ENCODE data around the gene HOXB5.

The HOXB5 gene

GRCh38 chr17:48596000-48596734, 2.6 kb upstream of the HOXB5 start:
- no peaks in the 10 kb centered on the region for H3K9me3 ChIP-seq (ENCODE audit: low read length)

GRCh38 chr17:48595278-48595999, 1.9 kb upstream of the HOXB5 start:
- Histone ChIP-seq H3K9me3 (ENCODE audit: low read length) (no peaks in the 10 kb centered on the region), H3K9ac (ENCODE audit: low read length) (peak overlapping the region; percentile 4), H3K27me3 (ENCODE audit: control insufficient read depth in 1 of 2, insufficient read depth in 2 of 2, low read length in 2 of 2) (peaks cover 0 to 8% of the 10 kb centered on the region in 2 donors), H3K27ac (ENCODE audit: low read depth, low read length) (peak overlapping the region; percentile 83), H3K36me3 (ENCODE audit: insufficient read depth, low read length) (no peaks in the 10 kb centered on the region), H3K4me1 (ENCODE audit: insufficient read depth, low read length) (peaks cover 59% of the 10 kb centered on the region), H3K4me3 (ENCODE audit: low read depth in 1 of 2, low read length in 2 of 2) (peak overlapping the region; percentile 64 to 66)

More at GRCh38 chr17:48596000-48596734, 2.6 kb upstream of the HOXB5 start:
- Histone ChIP-seq H3K4me3 (ENCODE audit: low read depth in 1 of 2, low read length in 2 of 2) (peak overlapping the region; percentile 64 to 66), H3K36me3 (ENCODE audit: insufficient read depth, low read length) (no peaks in the 10 kb centered on the region), H3K27me3 (ENCODE audit: control insufficient read depth in 1 of 2, insufficient read depth in 2 of 2, low read length in 2 of 2) (peaks cover 0 to 6% of the 10 kb centered on the region in 2 donors), H3K4me1 (ENCODE audit: insufficient read depth, low read length) (peaks cover 59% of the 10 kb centered on the region), H3K9ac (ENCODE audit: low read length) (peak overlapping the region; percentile 4), H3K27ac (ENCODE audit: low read depth, low read length) (peak overlapping the region; percentile 83)

- Histone ChIP-seq H3K27me3 (ENCODE audit: control insufficient read depth in 1 of 2, insufficient read depth in 2 of 2, low read length in 2 of 2) (peaks cover 0 to 8% of the 10 kb centered on the region in 2 donors), H3K9ac (ENCODE audit: low read length) (peak overlapping the region; percentile 53), H3K4me3 (ENCODE audit: low read depth in 1 of 2, low read length in 2 of 2) (peak overlapping the region; percentile 22 to 43), H3K27ac (ENCODE audit: low read depth, low read length) (peak overlapping the region; percentile 74), H3K9me3 (ENCODE audit: low read length) (no peaks in the 10 kb centered on the region), H3K4me1 (ENCODE audit: insufficient read depth, low read length) (peaks cover 54% of the 10 kb centered on the region), H3K36me3 (ENCODE audit: insufficient read depth, low read length) (no peaks in the 10 kb centered on the region)
Observed at GRCh38 chr17:48594538-48595277, 1.1 kb upstream of the HOXB5 start.

GRCh38 chr17:48593840-48594537, 410 bp upstream of the HOXB5 start:
- Histone ChIP-seq H3K4me3 (ENCODE audit: low read depth in 1 of 2, low read length in 2 of 2) (peak overlapping the region; percentile 22 to 67), H3K36me3 (ENCODE audit: insufficient read depth, low read length) (no peaks in the 10 kb centered on the region), H3K9ac (ENCODE audit: low read length) (peak overlapping the region; percentile 53), H3K9me3 (ENCODE audit: low read length) (no peaks in the 10 kb centered on the region), H3K4me1 (ENCODE audit: insufficient read depth, low read length) (peaks cover 48% of the 10 kb centered on the region), H3K27me3 (ENCODE audit: control insufficient read depth in 1 of 2, insufficient read depth in 2 of 2, low read length in 2 of 2) (peaks cover 0 to 6% of the 10 kb centered on the region in 2 donors), H3K27ac (ENCODE audit: low read depth, low read length) (peak overlapping the region; percentile 74)

GRCh38 chr17:48592577-48592976, 1.0 kb downstream of the HOXB5 start:
- H3K4me1 ChIP-seq (ENCODE audit: insufficient read depth, low read length) = peaks cover 50% of the 10 kb centered on the region
- peaks cover 0 to 3% of the 10 kb centered on the region in 2 donors for H3K27me3 ChIP-seq (ENCODE audit: control insufficient read depth in 1 of 2, insufficient read depth in 2 of 2, low read length in 2 of 2)
- peak overlapping the region; percentile 67 to 75 for H3K4me3 ChIP-seq (ENCODE audit: low read depth in 1 of 2, low read length in 2 of 2)
- no peaks in the 10 kb centered on the region for H3K9me3 ChIP-seq (ENCODE audit: low read length)
- peak overlapping the region; percentile 96 for H3K27ac ChIP-seq (ENCODE audit: low read depth, low read length)
- H3K9ac ChIP-seq (ENCODE audit: low read length) = peak overlapping the region; percentile 58
- no peaks in the 10 kb centered on the region for H3K36me3 ChIP-seq (ENCODE audit: insufficient read depth, low read length)

- peaks cover 51% of the 10 kb centered on the region for H3K4me1 ChIP-seq (ENCODE audit: insufficient read depth, low read length)
- H3K27ac ChIP-seq (ENCODE audit: low read depth, low read length) = peak overlapping the region; percentile 96
- peak overlapping the region; percentile 67 to 75 for H3K4me3 ChIP-seq (ENCODE audit: low read depth in 1 of 2, low read length in 2 of 2)
- peak overlapping the region; percentile 58 for H3K9ac ChIP-seq (ENCODE audit: low read length)
- peaks cover 0 to 3% of the 10 kb centered on the region in 2 donors for H3K27me3 ChIP-seq (ENCODE audit: control insufficient read depth in 1 of 2, insufficient read depth in 2 of 2, low read length in 2 of 2)
- no peaks in the 10 kb centered on the region for H3K36me3 ChIP-seq (ENCODE audit: insufficient read depth, low read length)
- no peaks in the 10 kb centered on the region for H3K9me3 ChIP-seq (ENCODE audit: low read length)
Observed at GRCh38 chr17:48592057-48592514, 1.5 kb downstream of the HOXB5 start.

GRCh38 chr17:48591255-48592056, 2.1 kb downstream of the HOXB5 start:
- peaks cover 0 to 3% of the 10 kb centered on the region in 2 donors for H3K27me3 ChIP-seq (ENCODE audit: control insufficient read depth in 1 of 2, insufficient read depth in 2 of 2, low read length in 2 of 2)
- H3K4me1 ChIP-seq (ENCODE audit: insufficient read depth, low read length) = peaks cover 56% of the 10 kb centered on the region
- H3K9ac ChIP-seq (ENCODE audit: low read length) = peak overlapping the region; percentile 95
- H3K9me3 ChIP-seq (ENCODE audit: low read length) = no peaks in the 10 kb centered on the region
- H3K36me3 ChIP-seq (ENCODE audit: insufficient read depth, low read length) = no peaks in the 10 kb centered on the region
- H3K4me3 ChIP-seq (ENCODE audit: low read depth in 1 of 2, low read length in 2 of 2) = peak overlapping the region; percentile 51 to 97
- peak overlapping the region; percentile 96 for H3K27ac ChIP-seq (ENCODE audit: low read depth, low read length)

GRCh38 chr17:48590607-48591161, 2.9 kb downstream of the HOXB5 start:
- peak overlapping the region; percentile 51 to 97 for H3K4me3 ChIP-seq (ENCODE audit: low read depth in 1 of 2, low read length in 2 of 2)
- H3K27ac ChIP-seq (ENCODE audit: low read depth, low read length) = peak overlapping the region; percentile 96
- H3K27me3 ChIP-seq (ENCODE audit: control insufficient read depth in 1 of 2, insufficient read depth in 2 of 2, low read length in 2 of 2) = peaks cover 0 to 3% of the 10 kb centered on the region in 2 donors

GRCh38 chr17:48589831-48590606, 3.6 kb downstream of the HOXB5 start, which contains the start of gene HOXB3:
TSS of gene HOXB3 (minus strand) at chr17:48590241. CDS start at chr17:48552474, 37,767 bp downstream.
- Histone ChIP-seq H3K27ac (ENCODE audit: low read depth, low read length) (peak within 1 kb of the TSS; percentile 96), H3K9ac (ENCODE audit: low read length) (peak within 1 kb of the TSS; percentile 95), H3K4me1 (ENCODE audit: insufficient read depth, low read length) (peaks cover 48% of the 10 kb centered on the region), H3K36me3 (ENCODE audit: insufficient read depth, low read length) (no peaks in the 10 kb centered on the region), H3K27me3 (ENCODE audit: control insufficient read depth in 1 of 2, insufficient read depth in 2 of 2, low read length in 2 of 2) (peaks cover 0 to 3% of the 10 kb centered on the region in 2 donors), H3K9me3 (ENCODE audit: low read length) (no peaks in the 10 kb centered on the region), H3K4me3 (ENCODE audit: low read depth in 1 of 2, low read length in 2 of 2) (peak within 1 kb of the TSS; percentile 51 to 97)

More at GRCh38 chr17:48590607-48591161, 2.9 kb downstream of the HOXB5 start:
- H3K4me1 ChIP-seq (ENCODE audit: insufficient read depth, low read length) = peaks cover 54% of the 10 kb centered on the region
- H3K9me3 ChIP-seq (ENCODE audit: low read length) = no peaks in the 10 kb centered on the region
- peak overlapping the region; percentile 95 for H3K9ac ChIP-seq (ENCODE audit: low read length)
- H3K36me3 ChIP-seq (ENCODE audit: insufficient read depth, low read length) = no peaks in the 10 kb centered on the region
